Endothelial cell of hepatic sinusoid (primary cell): ENCODE measurements around the gene TNFRSF19.

Source experiments
- in situ Hi-C: cut with HindIII; loops from 2 replicates; pipeline ENCODE4 v1.10.0; 2017; ENCODE audit warnings: low sequenced_read_pairs

TNFRSF19 gene

GRCh38 chr13:23627410-23627809, 57.2 kb downstream of the TNFRSF19 start:
- in situ Hi-C loops = no loop called here

DNA sequence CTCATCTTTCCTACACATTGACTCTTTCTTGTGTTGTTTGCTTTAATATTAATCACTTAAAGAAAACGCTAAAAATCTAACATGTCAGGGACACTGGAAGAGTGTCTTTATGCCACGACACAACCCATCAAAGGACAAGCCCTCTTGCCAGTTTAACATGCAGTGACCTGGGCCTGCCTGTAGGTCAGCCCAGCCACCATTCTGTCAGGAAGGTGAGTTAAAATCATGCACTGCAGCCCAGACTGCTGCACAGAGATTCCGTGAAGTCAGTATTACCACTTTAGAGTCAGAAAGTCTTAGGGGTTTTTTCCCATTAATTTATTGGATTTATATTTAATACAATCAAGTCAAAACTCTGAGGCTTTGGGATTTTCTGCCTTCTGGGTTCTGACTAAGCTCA, 58.0 kb downstream of the TNFRSF19 start:
- in situ Hi-C loops = no loop called here

DNA sequence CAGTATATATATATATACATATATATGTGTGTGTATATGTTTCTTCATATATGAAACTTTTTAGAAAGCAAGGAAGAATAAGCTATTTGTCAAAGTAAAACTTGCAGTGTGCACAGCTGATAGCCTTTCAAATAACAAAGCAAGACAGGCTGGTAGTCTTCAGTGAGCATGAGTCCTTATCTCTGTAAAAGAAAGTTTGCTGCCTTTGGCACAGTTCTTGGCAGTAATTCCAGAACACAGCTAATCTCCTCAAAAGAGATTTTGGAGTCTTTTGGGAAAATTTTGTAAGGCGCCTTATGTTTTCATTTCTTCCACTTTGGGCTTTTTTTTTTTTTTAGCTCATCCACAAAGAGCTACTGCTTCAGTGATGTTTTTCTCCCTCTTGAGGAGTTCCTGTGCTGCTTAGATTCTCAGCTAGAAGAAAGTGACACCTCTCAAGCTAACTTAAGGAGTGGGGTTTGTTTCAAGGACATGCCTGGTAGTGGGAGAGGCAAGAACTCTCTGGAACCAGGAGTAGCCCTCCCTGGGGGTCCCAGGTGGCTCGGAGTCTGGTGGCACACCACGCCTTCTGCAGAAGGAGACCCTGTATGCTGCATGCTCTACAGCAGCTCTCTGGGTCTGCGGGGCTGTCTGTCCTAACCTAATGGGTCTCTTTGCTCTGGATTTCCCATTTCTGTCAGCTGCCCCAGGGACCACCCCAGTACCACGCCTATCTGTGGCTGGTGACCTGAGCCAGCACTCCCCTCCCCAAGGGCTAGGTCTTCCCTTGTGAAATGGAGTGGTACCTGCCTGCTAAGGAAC, 58.8 kb downstream of the TNFRSF19 start:
- in situ Hi-C loops = no loop called here

GRCh38 chr13:23629566-23630272, 59.5 kb downstream of the TNFRSF19 start:
- in situ Hi-C loops = no loop called here

- in situ Hi-C loops = no loop called here
Observed at GRCh38 chr13:23630349-23631093, 60.3 kb downstream of the TNFRSF19 start.

DNA sequence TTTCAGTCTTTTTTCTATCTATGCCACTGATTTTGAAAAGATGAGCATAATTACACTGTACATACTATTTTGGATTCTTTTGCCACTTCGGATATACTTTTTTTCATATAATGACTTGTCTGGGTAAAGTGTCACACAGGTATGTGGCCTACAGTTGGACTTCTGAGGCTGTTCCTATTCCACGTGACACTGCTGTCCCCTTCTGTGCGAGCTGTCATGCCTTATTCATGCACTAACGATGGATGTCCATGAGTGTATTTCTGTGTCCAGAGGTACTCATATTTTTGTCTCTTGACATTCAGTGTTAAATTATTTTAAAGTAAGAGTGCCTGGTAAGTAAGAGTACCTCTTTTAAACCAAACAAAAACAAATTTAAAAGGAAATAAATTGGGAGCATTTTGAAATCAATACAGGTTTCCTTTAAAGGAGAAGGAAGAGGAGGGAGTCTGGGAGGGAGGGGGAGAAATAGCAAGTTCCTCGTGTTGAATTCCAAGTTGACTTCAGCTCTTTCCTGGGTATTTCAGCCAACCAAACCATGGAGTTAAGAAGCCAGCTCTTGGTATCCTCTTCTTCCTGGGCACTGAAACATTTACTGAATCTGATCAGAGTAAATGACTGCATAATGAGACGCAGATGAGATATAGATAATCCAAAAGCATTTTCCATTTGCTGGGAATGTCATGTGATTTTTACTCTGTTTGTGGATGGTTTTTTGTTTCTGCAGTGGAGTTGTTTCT, 61.3 kb downstream of the TNFRSF19 start:
- in situ Hi-C loops = no loop called here

DNA sequence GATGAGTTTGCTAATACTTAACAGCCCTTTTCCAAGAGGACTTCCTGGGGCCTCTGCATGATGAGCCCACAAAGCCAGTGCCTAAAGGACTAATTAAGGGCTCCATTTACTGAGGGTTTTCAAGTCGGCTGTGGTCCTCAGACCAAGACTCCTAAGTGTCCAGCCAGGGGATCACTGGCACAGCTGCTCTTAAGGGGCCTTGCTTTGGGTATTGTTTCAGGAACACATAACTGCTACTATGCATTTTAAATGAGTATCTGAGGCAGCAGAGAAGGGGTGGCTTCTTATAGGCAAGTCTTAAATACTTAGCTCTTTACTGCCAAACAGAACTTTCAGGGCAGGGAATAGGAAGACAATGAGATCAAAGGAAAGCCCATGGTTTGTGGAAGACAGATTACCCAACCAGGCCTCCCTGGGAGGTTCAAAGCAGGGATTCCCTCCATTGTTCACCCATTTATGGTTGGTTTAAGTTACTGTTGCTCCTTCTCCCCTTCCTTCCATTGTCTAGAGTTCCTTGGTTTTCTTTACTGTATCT, 61.9 kb downstream of the TNFRSF19 start:
- in situ Hi-C loops = no loop called here

GRCh38 chr13:23632741-23633140, 62.5 kb downstream of the TNFRSF19 start:
- in situ Hi-C loops = no loop called here

GRCh38 chr13:23634897-23635296, 64.7 kb downstream of the TNFRSF19 start:
- in situ Hi-C loops = no loop called here

- in situ Hi-C loops = no loop called here
Observed at GRCh38 chr13:23636360-23636759, 66.1 kb downstream of the TNFRSF19 start.

GRCh38 chr13:23637829-23638228, 67.6 kb downstream of the TNFRSF19 start:
- in situ Hi-C loops = no loop called here

DNA sequence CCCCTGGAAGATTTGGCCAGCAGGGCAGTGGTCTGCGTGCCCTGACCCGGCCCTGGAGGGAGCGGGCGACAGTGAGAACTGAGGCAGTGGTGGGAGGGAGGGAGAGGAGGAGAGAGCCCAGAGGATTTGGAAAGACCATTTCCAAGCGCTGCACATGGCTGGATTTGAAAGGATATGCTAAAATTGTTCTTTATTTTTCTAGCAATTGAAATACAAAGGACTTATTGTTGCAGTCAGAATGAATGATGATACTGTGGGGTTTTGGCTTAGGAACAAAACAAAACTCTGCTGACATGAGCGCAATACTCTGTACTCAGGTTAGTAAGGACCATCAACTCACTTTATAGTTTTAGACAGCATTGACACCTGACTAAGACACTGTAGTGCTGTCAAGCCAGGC, 69.5 kb downstream of the TNFRSF19 start:
- in situ Hi-C loops = no loop called here

- in situ Hi-C loops = no loop called here
Observed at GRCh38 chr13:23642110-23642509, 71.9 kb downstream of the TNFRSF19 start.

GRCh38 chr13:23643338-23644125, 73.3 kb downstream of the TNFRSF19 start:
- in situ Hi-C loops = no loop called here

- in situ Hi-C loops = no loop called here
Observed at GRCh38 chr13:23644126-23644419, 73.9 kb downstream of the TNFRSF19 start.

GRCh38 chr13:23644527-23645138, 74.4 kb downstream of the TNFRSF19 start:
- in situ Hi-C loops = no loop called here

DNA sequence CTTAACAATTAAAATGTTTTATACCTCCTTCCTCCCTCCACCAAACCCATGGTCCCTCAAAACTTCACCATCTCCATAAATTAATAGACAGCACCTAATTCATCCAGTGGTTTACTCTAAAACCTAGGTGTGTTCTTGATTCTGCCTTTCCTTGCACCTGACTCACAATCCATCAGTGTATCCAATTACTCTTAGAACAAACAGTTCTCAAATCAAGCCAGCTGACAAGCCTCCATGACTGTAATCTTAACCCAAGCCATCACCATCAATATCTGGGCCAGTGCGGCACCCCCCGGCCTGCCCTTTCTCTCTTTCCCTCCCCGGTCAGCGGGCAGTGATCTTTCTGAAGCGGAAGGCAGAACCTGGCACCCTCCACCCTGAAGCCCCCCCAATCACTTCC, 75.6 kb downstream of the TNFRSF19 start:
- in situ Hi-C loops = no loop called here

DNA sequence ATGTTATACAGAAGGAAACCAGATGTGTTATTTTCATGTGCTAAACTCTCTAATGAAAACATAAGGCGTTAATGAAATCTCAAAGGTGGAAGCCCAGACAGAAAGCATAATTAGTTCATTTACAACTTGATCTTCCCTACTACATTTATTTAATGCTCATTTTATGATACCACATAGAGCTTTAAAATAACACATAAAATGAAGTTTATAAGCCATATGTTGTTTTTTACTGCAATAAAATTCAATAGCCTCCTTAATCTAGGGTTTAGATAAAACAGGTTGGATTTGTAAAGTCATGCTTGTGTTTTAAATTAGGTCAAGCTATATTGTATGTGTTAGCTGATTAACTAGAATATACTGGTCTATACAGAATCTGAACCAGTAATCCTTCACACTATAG, 81.2 kb downstream of the TNFRSF19 start:
- in situ Hi-C loops = no loop called here

DNA sequence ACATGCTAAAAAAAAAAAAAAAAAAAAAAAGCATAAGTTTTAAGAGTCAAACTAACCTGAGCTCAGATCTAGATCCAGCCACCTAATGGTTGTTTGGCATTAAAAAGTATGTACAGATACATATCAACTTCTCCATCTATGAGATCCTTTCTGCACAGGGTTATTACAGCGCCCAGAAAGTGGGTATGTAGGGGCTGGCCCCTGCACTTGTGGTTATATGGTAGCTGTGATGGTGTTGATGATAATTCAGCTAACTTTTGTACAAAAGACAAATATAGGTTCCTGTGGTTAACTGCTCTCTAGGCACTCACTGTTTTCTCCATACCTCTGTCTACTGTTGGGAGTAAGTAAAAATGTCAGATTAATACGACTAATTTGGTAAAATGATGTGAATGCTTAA, 81.7 kb downstream of the TNFRSF19 start:
- in situ Hi-C loops = no loop called here
